ENCODE results near the gene FKBP2.

DNA sequence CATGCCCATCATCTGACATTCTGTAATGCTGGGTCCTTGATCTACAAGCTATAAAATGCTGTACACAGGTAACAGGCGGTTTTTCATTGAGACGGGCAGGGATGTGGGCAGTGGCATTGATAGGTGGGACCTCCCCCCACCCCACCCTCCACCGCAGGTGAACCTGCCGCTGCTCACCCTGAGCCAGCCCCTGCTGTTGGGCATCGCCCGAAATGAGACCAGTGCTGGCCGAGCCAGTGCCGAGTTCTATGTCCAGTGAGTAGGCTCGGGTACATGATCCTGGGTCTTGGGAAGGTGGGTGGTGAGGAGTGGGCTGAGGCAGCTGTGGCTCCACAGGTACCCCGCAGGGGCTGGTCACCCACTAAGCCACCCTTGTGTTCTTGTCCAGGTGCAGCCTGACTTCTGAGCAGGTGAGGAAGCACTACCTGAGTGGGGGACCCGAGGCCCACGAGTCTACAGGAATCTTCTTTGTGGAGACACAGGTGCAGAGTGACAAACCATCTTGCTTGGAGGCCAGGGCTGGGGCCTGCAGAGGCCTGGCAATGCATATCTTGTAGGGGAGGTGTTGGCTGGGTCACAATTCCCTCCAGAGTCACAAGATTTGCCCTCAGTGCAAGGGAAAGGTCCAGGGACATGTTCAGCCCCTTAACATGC is 11.7 kb upstream of the FKBP2 start:
- TF ChIP-seq, protein P1, sequence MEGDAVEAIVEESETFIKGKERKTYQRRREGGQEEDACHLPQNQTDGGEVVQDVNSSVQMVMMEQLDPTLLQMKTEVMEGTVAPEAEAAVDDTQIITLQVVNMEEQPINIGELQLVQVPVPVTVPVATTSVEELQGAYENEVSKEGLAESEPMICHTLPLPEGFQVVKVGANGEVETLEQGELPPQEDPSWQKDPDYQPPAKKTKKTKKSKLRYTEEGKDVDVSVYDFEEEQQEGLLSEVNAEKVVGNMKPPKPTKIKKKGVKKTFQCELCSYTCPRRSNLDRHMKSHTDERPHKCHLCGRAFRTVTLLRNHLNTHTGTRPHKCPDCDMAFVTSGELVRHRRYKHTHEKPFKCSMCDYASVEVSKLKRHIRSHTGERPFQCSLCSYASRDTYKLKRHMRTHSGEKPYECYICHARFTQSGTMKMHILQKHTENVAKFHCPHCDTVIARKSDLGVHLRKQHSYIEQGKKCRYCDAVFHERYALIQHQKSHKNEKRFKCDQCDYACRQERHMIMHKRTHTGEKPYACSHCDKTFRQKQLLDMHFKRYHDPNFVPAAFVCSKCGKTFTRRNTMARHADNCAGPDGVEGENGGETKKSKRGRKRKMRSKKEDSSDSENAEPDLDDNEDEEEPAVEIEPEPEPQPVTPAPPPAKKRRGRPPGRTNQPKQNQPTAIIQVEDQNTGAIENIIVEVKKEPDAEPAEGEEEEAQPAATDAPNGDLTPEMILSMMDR (IDR thresholded peaks at IDR 0.05) = no peak
- TF ChIP-seq POLR2AphosphoS5 (IDR thresholded peaks at IDR 0.05) = no peak

All from sigmoid colon (tissue), 4 donors.